ENCODE data around the gene PIK3R6. TPM values are rescaled to one million over a fixed set of nuclear protein-coding genes. Genes with fewer than 3 reads are reported as not detected.

The PIK3R6 gene
- total RNA-seq, 1 donor from 2014 or later: not detected

- DNase-seq (ENCODE audit: low read depth in 2 of 2): no peak
These were observed 112.6 kb downstream of the PIK3R6 start for GRCh38 chr17:8754890-8755289.

- DNase-seq (ENCODE audit: low read depth in 2 of 2): peak; percentile 17 to 60
These were observed 113.5 kb downstream of the PIK3R6 start for GRCh38 chr17:8753976-8754440.

- DNase-seq (ENCODE audit: low read depth in 2 of 2): no peak
These were observed 114.1 kb downstream of the PIK3R6 start for GRCh38 chr17:8753136-8753975.

Other genes with a start within 250 kb of the PIK3R6 start
- 245 and 287 TPM in 2 replicates for gene MYH10, start 236.9 kb downstream of the PIK3R6 start, total RNA-seq
- not detected in 2 replicates for gene CCDC42, start 122.8 kb downstream of the PIK3R6 start, total RNA-seq
- not detected in 2 replicates for gene SPDYE4, start 109.1 kb downstream of the PIK3R6 start, total RNA-seq
- gene MFSD6L, start 68.3 kb downstream of the PIK3R6 start, total RNA-seq: not detected in 2 replicates
- not detected in 2 replicates for gene PIK3R5, start 98.0 kb upstream of the PIK3R6 start, total RNA-seq
- gene NTN1, start 153.8 kb upstream of the PIK3R6 start, total RNA-seq: 0.40 and 0.65 TPM in 2 replicates

All from lung microvascular endothelial cell (primary cell).